CD8-positive, alpha-beta memory T cell (primary cell): ENCODE results near the gene GCK. TPM values are rescaled to one million over a fixed set of nuclear protein-coding genes. Genes with fewer than 3 reads are reported as not detected.

Experiments used
- CTCF ChIA-PET: fragments of 350-600 bp; sonication (Branson Sonifier 250); formaldehyde crosslinking; loops from one replicate; lab custom pipeline; 2021; ENCODE audit warnings: antibody characterized with exemption; lab: Charles Lee
- POLR2A ChIA-PET: fragments of 350-600 bp; sonication (Branson Sonifier 250); formaldehyde crosslinking; loops from one replicate; lab custom pipeline; 2021; ENCODE audit warnings: antibody characterized with exemption; lab: Charles Lee
- DNase-seq, 5 donors: peaks; one replicate each; pipeline versions ENCODE4 v3.0.0 to v3.0.0-alpha.2; 2020 to 2022; ENCODE audit warnings: mixed read lengths in 1 of 5
- H3K27ac ChIP-seq: one replicate; pipeline ENCODE4 v1.7.0; 2013; ENCODE audit warnings: low read depth, mild to moderate bottlenecking, low read length, moderate library complexity
- H3K27me3 ChIP-seq: 2 replicates; pipeline ENCODE4 v1.7.0; 2013; ENCODE audit warnings: low read length, mild to moderate bottlenecking; ENCODE audit not compliant: insufficient read depth, poor library complexity, severe bottlenecking
- H3K36me3 ChIP-seq: 2 replicates; pipeline ENCODE4 v1.7.0; 2013; ENCODE audit warnings: mild to moderate bottlenecking, low read length, moderate library complexity; ENCODE audit not compliant: insufficient read depth
- H3K4me1 ChIP-seq: 2 replicates; pipeline ENCODE4 v1.7.0; 2013; ENCODE audit warnings: mild to moderate bottlenecking, low read length, moderate library complexity; ENCODE audit not compliant: insufficient read depth
- H3K4me3 ChIP-seq: 2 replicates; pipeline ENCODE4 v1.7.0; 2013; ENCODE audit warnings: mild to moderate bottlenecking, low read length
- H3K9me3 ChIP-seq: 2 replicates; pipeline ENCODE4 v1.7.0; 2013; ENCODE audit warnings: mild to moderate bottlenecking, low read length
- H3K27ac Mint-ChIP-seq, 8 donors: one replicate each; pipeline ENCODE4 v1.8.0; 2020 to 2021; ENCODE audit warnings: mixed read lengths in 8 of 8, mild to moderate bottlenecking in 6 of 8, inconsistent platforms in 3 of 8, moderate library complexity in 3 of 8
- H3K27me3 Mint-ChIP-seq, 2 donors: one replicate each; pipeline ENCODE4 v1.8.0; 2020 to 2021; ENCODE audit warnings: mixed read lengths in 2 of 2, mild to moderate bottlenecking in 1 of 2, moderate library complexity in 1 of 2
- H3K36me3 Mint-ChIP-seq, 3 donors: one replicate each; pipeline ENCODE4 v1.8.0; 2020 to 2021; ENCODE audit warnings: mixed read lengths in 3 of 3, inconsistent platforms in 1 of 3, mild to moderate bottlenecking in 1 of 3
- H3K4me1 Mint-ChIP-seq, 3 donors: one replicate each; pipeline ENCODE4 v1.8.0; 2020 to 2021; ENCODE audit warnings: mixed read lengths in 3 of 3, inconsistent platforms in 1 of 3, mild to moderate bottlenecking in 1 of 3
- H3K4me3 Mint-ChIP-seq, 7 donors: one replicate each; pipeline ENCODE4 v1.8.0; 2020 to 2021; ENCODE audit warnings: mixed read lengths in 7 of 7, mild to moderate bottlenecking in 6 of 7, moderate library complexity in 4 of 7, inconsistent platforms in 2 of 7
- H3K9me3 Mint-ChIP-seq, 5 donors: one replicate each; pipeline ENCODE4 v1.8.0; 2020 to 2022; ENCODE audit warnings: mixed read lengths in 5 of 5, mild to moderate bottlenecking in 3 of 5, moderate library complexity in 2 of 5, inconsistent platforms in 1 of 5
- polyA plus RNA-seq: library from polyadenylated mRNA; unstranded; fragments of 300-500 nt; fragmentation: Illumina TruSeq; gene quantifications from one replicate; pipeline ENCODE4 v1.2.3, GENCODE V29; 2021
- total RNA-seq, 2 experiments: library from RNA; stranded (reverse); gene quantifications; one replicate each; pipeline ENCODE4 v1.2.3, GENCODE V29; 2021

GCK gene
- total and polyA plus RNA-seq, 3 experiments from 2014 or later: 0.46 to 1.8 (median 1.0) TPM

DNA sequence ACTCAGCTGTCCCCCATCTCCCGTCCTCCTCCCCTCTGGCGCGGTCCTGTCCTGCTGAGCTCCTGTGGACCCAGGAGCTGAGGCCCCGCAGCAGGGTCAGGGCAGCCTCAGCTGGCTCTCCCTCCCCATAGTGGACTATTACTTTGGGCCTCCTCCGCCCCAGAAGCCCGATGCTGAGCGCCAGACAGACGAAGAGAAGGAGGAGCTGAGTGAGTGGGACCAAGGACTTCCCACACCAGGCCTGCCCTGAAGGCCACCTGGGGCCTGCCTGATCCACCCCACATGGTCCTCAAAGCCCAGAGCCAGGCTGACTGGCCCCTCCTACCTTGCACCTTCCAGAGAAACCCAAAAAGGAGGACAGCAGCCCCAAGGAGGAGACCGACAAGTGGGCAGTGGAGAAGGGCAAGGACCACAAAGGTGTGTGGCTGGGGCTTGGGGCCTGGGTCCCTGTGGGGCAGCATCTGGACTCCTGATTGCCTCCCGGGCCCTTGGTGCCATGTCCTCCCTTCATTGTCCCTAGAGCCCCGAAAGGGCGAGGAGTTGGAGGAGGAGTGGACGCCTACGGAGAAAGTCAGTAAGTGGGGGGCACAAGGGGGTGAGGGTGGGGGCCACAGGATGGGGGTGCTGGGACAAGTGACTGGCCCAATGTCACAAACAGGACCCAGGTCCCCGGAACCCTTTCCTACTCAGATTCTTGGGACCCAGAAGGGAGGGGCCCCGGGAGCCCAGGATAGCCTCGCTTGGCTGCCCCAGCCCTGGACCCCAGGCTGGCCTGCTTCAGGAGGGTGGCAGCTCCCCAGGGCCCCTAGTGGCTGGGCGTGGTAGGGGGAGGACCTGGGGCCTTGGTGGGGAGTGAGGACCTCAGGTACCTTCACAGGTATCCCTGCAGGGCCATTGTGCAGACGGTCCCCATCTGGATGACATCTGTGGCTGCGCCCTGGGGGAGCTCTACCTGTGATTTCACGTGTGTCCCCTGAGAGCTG, 80.2 kb downstream of the GCK start:
- Histone ChIP-seq H3K36me3 (peaks cover 1% of the 10 kb centered on the region), H3K4me3 (no peak overlapping the region), H3K27me3 (no peaks in the 10 kb centered on the region), H3K9me3 (no peaks in the 10 kb centered on the region), H3K27ac (no peak overlapping the region), H3K4me1 (peaks cover 11% of the 10 kb centered on the region)
- Mint-ChIP-seq H3K36me3 (peaks cover 0 to 3% (median 2%) of the 10 kb centered on the region in 3 donors), H3K27ac (no peak overlapping the region), H3K4me1 (peaks cover 8 to 14% (median 11%) of the 10 kb centered on the region in 3 donors), H3K9me3 (no peaks in the 10 kb centered on the region), H3K4me3 (no peak overlapping the region), H3K27me3 (peaks cover 11 to 22% of the 10 kb centered on the region in 2 donors)
- POLR2A ChIA-PET: no interaction called here
- CTCF ChIA-PET: no interaction called here
- DNase-seq: no peak

DNA sequence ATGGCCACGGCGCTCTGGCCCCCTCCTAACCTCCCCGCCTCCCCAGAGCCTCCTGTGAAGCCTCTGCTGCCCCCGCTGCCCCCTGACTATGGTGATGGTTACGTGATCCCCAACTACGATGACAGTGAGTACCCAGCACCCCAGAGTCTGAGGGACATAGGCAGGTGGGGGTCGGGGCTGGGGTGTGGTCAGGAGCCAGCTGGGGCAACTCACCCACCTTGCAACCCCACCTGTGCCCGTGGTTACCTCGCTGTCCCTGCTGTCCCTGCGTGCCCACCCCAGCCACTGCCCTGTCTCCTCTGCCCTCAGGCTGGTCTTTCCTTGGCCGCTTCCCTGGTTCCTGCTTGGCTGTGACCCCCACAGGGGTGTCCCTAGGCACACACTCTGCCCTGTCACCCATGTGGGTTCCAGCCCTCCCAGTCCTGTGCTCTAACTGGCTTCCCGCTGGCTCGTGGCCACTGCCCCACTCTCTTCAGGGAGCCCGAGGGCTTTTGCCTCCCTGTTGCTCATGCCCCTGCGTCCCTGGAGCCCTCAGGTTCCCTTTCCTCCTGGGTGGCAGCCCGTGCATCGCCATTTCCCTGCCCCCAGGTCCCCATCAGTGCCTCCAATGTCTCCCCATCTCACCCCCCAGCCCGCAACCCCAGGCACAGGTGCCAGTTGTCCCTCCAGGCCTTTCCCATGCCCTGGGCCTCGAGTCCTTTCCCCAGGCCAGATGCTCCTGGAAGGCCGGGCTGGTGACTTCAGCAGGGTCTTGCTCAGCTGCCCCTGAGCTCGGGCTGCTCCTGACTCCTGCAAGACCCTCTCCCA, 81.1 kb downstream of the GCK start:
- Histone ChIP-seq H3K4me3 (no peak overlapping the region), H3K27ac (no peak overlapping the region), H3K36me3 (no peaks in the 10 kb centered on the region), H3K9me3 (no peaks in the 10 kb centered on the region), H3K4me1 (peaks cover 11% of the 10 kb centered on the region), H3K27me3 (peaks cover 3% of the 10 kb centered on the region)
- DNase-seq: no peak
- no peak overlapping the region for H3K4me3 Mint-ChIP-seq
- ChIA-PET CTCF (no interaction called here), POLR2A (no interaction called here)
- no peaks in the 10 kb centered on the region for H3K36me3 Mint-ChIP-seq
- peaks cover 8 to 17% (median 11%) of the 10 kb centered on the region in 3 donors for H3K4me1 Mint-ChIP-seq
- H3K9me3 Mint-ChIP-seq: no peaks in the 10 kb centered on the region
- H3K27ac Mint-ChIP-seq: no peak overlapping the region
- H3K27me3 Mint-ChIP-seq: peaks cover 16 to 26% of the 10 kb centered on the region in 2 donors

DNA sequence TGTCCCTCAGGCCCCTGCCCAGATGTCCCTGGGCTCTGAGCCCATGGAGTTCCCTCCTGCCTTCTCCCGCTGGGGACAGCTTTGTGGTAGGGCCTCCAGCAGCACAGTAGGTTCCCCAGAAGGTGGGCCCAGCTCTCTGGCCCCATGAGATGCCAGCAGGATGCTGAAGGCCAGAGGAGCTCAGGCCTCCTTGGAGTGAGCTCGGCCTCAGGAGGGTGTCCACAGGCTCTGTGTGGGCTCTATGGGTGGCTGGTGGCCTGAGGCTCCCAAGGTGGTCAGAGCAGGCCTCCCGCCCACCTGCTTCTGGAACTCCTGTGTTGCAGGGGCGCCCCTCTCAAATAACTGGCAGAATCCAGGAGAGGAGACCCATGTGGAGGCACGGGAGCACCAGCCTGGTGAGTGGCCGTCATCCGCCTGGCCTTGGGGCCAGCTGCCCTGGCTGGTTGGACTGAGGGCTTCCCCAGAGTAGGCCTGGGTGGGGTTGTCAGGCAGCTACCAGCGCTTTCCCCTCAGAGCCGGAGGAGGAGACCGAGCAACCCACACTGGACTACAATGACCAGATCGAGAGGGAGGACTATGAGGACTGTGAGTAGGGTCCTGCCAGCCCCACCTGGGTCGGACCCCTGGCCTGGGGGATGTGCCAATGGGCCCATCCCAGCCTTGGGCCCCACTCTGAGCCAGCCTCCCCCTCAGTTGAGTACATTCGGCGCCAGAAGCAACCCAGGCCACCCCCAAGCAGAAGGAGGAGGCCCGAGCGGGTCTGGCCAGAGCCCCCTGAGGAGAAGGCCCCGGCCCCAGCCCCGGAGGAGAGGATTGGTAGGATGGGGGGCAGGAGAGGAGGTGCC, 81.9 kb downstream of the GCK start:
- Histone ChIP-seq H3K9me3 (no peaks in the 10 kb centered on the region), H3K27ac (no peak overlapping the region), H3K27me3 (peaks cover 3% of the 10 kb centered on the region), H3K36me3 (no peaks in the 10 kb centered on the region), H3K4me3 (no peak overlapping the region), H3K4me1 (peaks cover 11% of the 10 kb centered on the region)
- ChIA-PET POLR2A (no interaction called here), CTCF (no interaction called here)
- H3K36me3 Mint-ChIP-seq: no peaks in the 10 kb centered on the region
- DNase-seq: no peak
- no peak overlapping the region for H3K4me3 Mint-ChIP-seq
- peaks cover 20 to 35% of the 10 kb centered on the region in 2 donors for H3K27me3 Mint-ChIP-seq
- no peak overlapping the region for H3K27ac Mint-ChIP-seq
- no peaks in the 10 kb centered on the region for H3K9me3 Mint-ChIP-seq
- H3K4me1 Mint-ChIP-seq: peaks cover 8 to 17% (median 11%) of the 10 kb centered on the region in 3 donors

GRCh38 chr7:44106311-44107065, 82.8 kb downstream of the GCK start:
- Mint-ChIP-seq H3K9me3 (no peaks in the 10 kb centered on the region), H3K27ac (no peak overlapping the region), H3K4me1 (peaks cover 8 to 17% (median 11%) of the 10 kb centered on the region in 3 donors), H3K36me3 (no peaks in the 10 kb centered on the region), H3K4me3 (peak overlapping the region in 2 of 7 donors; percentile 4 to 49), H3K27me3 (peaks cover 22 to 38% of the 10 kb centered on the region in 2 donors)
- no peaks in the 10 kb centered on the region for H3K9me3 ChIP-seq
- peaks cover 3% of the 10 kb centered on the region for H3K27me3 ChIP-seq
- no peaks in the 10 kb centered on the region for H3K36me3 ChIP-seq
- ChIA-PET CTCF (no interaction called here), POLR2A (interaction anchor here (0.6 kb wide), 1 partner anchor 125 kb away, joined by 3 read pairs; no protein-coding TSS in a partner anchor)
- H3K27ac ChIP-seq: no peak overlapping the region
- DNase-seq: no peak
- peaks cover 11% of the 10 kb centered on the region for H3K4me1 ChIP-seq
- H3K4me3 ChIP-seq: no peak overlapping the region

- no peak for DNase-seq
- peaks cover 11% of the 10 kb centered on the region for H3K4me1 ChIP-seq
- H3K27ac ChIP-seq: no peak overlapping the region
- no peaks in the 10 kb centered on the region for H3K36me3 ChIP-seq
- Mint-ChIP-seq H3K4me1 (peaks cover 8 to 17% (median 11%) of the 10 kb centered on the region in 3 donors), H3K27me3 (peaks cover 22 to 38% of the 10 kb centered on the region in 2 donors), H3K36me3 (no peaks in the 10 kb centered on the region), H3K4me3 (peak overlapping the region; percentile 37 to 76 (median 49)), H3K27ac (peak overlapping the region in 4 of 8 donors; percentile 39 to 78 (median 61)), H3K9me3 (no peaks in the 10 kb centered on the region)
- ChIA-PET POLR2A (no interaction called here), CTCF (no interaction called here)
- no peak overlapping the region for H3K4me3 ChIP-seq
- H3K9me3 ChIP-seq: no peaks in the 10 kb centered on the region
- H3K27me3 ChIP-seq: peaks cover 3% of the 10 kb centered on the region
Observed at GRCh38 chr7:44105832-44106231, 83.4 kb downstream of the GCK start.

DNA sequence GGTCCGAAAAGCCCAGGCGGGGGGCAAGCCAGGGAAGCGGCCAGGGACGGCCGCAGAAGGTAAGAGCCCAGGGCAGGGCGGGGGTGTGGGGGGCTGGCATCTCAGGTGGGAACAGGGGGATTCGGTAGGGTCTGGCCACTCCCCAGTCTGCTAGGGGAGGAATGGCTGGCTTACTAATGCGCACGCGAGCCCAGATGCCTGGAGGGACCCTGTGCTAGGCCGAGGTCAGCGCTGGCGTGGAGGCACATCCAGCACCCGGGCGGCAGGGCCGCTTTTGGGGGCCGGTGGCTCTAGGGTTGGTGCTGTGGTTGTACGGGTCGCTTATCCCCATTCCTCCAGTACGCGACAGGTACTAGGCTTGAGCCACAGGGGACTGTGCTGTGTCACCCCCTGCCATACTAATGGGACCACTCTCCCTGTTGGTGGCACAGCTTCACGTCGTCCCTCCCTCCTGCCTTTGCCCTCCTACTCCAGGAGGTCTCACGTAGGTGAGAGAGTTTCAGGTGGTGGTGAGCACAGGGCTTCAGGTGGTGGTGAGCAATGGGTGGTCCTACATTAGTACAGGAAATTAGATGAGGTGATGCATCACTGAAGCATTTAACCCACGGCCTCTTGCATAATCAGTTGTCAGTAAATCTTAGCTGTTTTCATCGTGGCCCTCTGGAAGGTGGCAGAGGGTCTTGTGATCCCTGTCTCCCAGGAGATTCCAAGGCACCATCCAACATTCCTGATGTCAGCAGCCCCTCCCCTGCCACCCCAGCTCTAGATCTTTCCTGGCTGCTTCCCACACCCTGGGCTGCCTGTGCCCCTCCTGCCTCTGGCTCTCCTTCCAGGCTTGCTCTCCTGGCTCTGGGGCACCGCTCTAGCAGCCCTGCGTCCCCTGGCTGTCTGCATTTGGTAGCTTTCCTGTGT, 84.1 kb downstream of the GCK start:
- Mint-ChIP-seq H3K9me3 (no peaks in the 10 kb centered on the region), H3K27me3 (peaks cover 22 to 38% of the 10 kb centered on the region in 2 donors), H3K4me1 (peaks cover 8 to 17% (median 11%) of the 10 kb centered on the region in 3 donors), H3K27ac (peak overlapping the region in 4 of 8 donors; percentile 59 to 78 (median 61)), H3K4me3 (peak overlapping the region; percentile 37 to 79 (median 71)), H3K36me3 (no peaks in the 10 kb centered on the region)
- Histone ChIP-seq H3K4me1 (peaks cover 11% of the 10 kb centered on the region), H3K27me3 (peaks cover 3% of the 10 kb centered on the region), H3K4me3 (peak overlapping the region; percentile 37), H3K27ac (no peak overlapping the region), H3K9me3 (no peaks in the 10 kb centered on the region), H3K36me3 (no peaks in the 10 kb centered on the region)
- DNase-seq: peak in 1 of 5 donors; percentile 16
- ChIA-PET CTCF (no interaction called here), POLR2A (no interaction called here)
